GM21528 (cell line): ENCODE results near the gene HLA-DRA.
"Not testable (repeated sequence)": the region's sequence is repeated elsewhere in the genome, so short reads cannot be mapped to it uniquely, and the experiment has no call there.

ENCODE experiments used
- ATAC-seq: cut with Tn5 transposase; IDR thresholded peaks from one replicate; pipeline ENCODE4 v1.9.1; 2021; ENCODE audit warnings: mild to moderate bottlenecking, moderate library complexity; ENCODE audit not compliant: unreplicated experiment, low FRiP score

HLA-DRA gene

DNA sequence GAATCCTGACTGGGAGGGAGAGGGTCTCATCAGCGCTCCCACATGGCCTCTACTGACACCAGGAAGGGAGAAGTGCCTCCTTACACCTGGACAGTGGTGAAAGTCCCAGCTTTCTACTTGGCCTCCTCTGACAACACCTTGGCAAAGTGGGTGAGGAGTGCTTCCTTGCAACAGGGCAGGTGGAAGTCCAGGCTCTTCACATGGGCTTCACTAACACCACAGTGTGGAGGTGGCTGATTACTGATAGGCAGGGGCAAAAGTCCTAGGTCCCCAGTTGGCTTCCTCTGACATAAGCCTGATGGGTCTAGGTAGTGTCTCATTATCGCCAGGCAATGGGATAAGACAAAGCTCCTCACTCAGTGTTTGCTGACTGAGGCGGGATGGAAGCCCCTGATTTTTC is 9.5 kb upstream of the HLA-DRA start:
- ATAC-seq: no peak

DNA sequence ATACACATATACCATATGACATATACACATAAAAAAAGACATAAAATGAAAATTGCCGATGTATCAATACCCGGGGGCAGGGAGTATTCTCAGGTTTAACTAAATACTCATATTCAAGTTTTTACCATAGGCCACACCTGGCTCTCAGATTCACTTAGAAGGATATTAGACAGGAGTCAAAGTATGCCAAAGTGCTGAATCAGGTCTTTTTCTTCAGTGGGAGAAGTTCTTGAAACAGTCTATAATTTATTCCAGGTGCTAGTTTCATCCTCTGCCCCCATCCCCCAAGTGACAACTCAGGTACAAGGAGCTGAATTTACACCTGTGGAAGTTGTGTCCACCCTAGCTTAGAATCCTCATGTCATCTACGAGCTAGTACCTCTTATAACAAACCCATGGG is 8.5 kb upstream of the HLA-DRA start:
- ATAC-seq: no peak

DNA sequence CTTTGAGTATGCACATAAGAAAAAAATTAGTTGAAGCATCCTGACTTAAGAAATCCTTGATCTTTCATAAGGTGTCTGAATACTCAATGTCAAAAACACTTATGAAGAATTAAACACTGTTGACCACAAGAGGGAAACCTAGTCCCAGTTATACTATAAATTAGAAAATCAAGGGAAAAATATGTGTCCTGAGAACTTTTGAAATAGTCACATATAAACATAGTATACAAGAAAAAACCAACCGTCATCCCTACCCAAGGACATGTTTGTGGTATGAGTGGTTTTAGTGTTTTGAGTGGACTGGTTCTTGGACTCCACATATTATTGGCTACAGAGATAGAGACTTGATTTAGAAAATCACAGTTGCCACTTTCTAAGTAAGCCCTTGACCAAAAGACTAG is 7.6 kb upstream of the HLA-DRA start:
- ATAC-seq: no peak

DNA sequence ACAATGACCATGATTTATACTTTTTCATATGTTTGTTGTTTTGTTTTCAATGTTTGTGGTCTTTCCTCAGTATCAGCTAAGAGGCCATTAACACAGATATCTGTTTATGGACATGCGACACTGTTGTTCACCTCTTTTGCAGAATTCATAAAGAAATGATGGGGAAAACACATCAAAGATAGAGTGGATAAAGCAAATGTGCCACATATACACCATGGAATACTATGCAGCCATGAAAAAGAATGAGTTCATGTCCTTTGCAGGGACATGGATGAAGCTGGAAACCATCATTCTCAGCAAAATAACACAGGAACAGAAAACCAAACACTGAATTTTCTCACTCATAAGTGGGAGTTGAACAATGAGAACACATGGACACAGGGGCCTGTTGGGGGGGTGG is 5.7 kb upstream of the HLA-DRA start:
- ATAC-seq: not testable (repeated sequence)

DNA sequence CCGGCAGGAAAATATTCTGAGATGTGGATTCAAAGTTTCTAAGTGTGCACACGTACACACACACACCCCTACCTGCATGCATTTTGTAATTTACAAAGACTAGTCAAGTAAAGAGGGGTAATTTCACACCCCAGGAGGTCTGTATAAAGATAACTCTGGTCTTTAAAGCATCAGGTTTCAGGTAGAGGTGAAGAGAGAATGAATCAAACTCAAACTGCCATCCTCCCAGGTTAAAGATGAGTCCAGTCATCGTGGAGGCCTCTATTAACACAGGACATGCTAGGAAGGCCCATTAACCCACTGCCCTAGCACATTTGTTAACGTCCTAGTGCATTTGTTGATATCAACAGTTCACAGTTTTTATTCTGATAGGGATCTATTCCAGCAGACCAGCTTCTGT is 3.5 kb upstream of the HLA-DRA start:
- no peak for ATAC-seq

DNA sequence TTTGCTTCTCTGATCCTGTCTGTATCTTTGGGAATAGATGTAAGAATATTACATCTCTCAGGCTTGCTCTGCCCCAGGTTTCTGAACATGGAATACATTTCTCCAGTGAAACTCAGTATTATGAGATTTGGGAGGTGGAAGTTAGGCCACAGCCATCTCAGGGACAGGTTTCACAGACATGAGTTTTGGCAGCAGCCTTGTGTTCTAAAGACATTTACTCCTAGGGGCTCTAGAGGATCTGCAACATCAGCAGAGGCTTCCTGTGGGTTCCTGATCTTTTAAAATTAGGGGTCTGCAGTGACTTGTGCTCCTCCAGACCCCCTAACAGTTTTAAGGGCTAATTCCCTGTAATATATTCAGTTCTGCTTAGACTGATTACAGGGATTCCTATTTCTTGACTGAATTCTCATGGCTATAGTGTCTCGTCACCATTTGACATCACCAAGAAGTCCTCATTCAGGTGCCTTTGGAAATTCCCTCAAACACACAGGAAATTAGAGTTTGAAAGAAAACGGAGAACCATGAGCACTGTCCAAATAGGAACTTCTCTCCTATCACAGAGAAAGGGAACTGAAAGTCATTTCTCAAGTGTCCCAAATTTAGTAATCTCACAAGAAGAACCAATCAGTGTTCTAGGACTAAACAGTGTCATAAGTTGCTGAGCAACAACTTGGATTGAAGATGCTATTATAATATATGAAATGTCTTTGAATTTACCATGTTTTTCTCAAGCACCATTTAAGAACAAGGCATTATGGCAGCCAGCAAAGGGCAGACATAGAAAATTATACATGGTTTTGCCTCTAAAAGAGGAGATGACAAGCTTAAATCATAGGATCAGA is 2.5 kb upstream of the HLA-DRA start:
- ATAC-seq: peak; percentile 73

DNA sequence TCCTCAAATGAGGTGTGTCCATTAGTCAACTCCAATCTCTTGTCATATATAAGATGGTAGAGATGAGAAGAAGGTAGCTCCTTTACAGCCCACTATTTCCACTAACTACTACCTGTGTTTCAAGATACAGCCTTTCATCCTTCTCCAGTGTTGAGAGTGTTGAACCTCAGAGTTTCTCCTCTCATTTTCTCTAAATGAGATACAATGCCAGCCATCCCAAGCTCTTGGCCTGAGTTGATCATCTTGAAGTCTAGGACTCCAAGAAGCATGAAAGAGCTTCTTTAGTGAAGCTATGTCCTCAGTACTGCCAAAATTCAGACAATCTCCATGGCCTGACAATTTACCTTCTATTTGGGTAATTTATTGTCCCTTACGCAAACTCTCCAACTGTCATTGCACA is 548 bp upstream of the HLA-DRA start:
- ATAC-seq: no peak

DNA sequence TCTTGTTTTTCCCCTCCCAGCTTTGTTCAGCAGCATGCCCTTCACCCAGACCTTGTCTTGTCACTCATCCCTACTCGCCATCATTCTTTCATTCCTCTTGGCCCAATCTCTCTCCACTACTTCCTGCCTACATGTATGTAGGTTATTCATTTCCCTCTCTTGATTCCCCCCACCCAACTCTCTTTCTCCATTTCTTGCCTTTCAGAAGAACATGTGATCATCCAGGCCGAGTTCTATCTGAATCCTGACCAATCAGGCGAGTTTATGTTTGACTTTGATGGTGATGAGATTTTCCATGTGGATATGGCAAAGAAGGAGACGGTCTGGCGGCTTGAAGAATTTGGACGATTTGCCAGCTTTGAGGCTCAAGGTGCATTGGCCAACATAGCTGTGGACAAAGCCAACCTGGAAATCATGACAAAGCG is 2.6 kb downstream of the HLA-DRA start:
- no peak for ATAC-seq

DNA sequence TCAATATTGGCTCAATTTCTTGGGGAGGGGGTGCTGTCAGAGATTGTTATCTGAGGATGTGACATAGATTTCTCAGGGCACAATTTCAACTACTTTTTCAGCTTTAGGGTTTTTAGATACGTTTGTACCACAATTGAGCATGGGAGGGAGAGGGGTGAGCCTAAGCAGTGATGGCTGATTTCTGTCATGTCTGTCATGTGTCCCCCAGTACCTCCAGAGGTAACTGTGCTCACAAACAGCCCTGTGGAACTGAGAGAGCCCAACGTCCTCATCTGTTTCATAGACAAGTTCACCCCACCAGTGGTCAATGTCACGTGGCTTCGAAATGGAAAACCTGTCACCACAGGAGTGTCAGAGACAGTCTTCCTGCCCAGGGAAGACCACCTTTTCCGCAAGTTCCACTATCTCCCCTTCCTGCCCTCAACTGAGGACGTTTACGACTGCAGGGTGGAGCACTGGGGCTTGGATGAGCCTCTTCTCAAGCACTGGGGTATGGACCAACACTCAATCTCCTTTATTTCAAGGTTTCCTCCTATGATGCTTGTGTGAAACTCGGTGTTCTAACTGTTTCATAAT is 3.4 kb downstream of the HLA-DRA start:
- no peak for ATAC-seq

DNA sequence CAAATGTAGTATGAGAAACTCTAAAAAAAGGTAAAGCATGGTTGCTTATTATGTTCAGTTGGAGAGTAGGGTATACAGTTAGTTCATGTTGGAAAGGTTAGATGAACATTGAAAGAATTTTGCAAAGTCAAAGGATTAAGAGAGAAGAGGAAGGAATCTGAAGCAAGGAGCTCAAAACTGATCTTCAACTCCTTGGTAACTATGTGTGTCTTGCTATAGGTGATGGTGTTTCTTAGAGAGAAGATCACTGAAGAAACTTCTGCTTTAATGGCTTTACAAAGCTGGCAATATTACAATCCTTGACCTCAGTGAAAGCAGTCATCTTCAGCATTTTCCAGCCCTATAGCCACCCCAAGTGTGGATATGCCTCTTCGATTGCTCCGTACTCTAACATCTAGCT is 4.7 kb downstream of the HLA-DRA start:
- ATAC-seq: no peak

DNA sequence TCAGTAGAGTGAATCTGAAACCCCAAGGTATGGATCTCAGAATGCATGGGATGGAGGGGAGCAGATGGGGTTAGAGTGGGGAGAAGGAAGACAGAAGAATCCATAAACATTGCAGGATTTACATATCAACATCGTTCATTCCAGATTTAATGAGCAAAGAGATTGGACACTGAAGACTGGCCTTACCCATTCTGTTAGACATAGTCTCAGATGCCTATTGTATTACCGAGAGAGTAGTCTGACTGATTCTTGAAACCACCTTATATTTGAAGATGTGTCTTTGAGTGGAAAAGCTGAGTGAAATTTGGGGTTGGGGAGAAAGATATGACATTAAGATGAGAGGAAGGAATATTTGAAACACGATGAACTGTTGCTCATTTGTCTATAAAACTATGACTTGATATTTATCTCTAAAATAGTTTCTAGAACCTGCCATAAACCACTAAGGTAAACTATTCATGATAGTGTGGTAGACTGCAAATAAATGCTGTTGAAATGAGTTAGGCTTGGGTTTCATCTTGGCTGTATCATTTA is 5.7 kb downstream of the HLA-DRA start:
- no peak for ATAC-seq

DNA sequence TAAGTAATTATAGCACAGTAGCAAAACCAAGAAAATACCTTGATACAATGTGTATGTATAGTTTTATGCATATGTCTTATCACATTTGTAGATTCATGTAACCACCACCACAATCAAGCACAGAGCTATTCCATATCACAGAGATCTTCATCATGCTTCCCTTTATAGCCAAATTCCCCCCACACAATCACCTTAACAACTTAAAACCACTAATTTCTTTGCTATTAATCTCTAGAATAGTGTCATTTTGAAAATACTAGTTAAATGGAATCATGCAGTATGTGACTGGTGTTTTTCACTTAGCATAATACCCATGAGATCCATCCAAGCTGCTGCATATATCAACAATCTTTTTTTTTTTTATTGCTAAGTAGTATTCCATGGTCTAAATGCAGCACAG is 8.2 kb downstream of the HLA-DRA start:
- no peak for ATAC-seq

DNA sequence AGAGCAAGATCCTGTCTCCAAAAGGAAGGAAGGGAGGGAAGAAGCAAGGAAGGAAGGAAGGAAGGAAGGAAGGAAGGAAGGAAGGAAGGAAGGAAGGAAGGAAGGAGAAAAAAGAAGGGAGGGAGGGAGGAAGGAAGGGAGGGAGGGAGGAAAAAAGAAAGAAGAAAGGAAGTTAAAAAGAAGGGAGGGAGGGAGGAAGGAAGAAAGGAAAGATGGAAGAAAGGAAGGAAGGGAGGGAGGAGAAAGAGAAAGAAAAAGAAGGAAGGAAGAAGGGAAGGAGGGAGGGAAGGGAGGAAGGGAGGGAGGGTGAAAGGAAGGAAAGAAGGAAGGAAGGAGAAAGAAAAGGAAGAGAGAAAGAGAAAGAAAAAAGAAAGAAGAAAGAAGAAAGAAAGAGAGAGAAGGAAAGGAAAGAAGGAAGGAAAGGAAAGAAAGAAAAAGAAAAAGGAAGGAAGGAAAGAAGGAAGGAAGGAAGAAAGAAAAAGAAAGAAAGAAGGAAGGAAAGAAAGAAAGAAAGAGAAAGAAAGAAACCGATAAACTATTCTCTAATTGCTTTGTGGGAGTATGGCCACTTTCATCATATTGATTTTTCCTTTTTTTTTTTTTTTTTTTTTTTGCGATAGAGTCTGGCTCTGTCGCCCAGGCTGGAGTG is 9.5 kb downstream of the HLA-DRA start:
- no peak for ATAC-seq

DNA sequence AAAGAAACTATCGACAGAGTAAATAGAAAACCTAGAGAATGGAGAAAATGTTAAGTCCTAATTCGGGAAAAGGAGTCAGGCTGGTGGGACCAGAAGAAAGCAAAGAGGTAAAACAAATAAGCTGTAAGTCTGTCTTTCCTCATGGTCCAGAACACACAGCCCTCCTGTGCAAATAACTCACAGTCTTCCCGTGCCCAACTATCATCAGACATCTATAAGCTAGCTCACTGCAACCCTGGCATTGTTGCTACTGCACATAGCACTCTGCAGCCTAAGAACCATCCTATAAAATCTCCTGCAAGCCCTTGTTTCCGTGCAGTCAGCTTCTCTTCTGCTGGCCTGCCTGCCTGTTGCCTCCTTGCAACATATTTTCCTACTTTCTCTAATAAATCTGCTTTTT is 17.4 kb downstream of the HLA-DRA start:
- ATAC-seq: no peak

DNA sequence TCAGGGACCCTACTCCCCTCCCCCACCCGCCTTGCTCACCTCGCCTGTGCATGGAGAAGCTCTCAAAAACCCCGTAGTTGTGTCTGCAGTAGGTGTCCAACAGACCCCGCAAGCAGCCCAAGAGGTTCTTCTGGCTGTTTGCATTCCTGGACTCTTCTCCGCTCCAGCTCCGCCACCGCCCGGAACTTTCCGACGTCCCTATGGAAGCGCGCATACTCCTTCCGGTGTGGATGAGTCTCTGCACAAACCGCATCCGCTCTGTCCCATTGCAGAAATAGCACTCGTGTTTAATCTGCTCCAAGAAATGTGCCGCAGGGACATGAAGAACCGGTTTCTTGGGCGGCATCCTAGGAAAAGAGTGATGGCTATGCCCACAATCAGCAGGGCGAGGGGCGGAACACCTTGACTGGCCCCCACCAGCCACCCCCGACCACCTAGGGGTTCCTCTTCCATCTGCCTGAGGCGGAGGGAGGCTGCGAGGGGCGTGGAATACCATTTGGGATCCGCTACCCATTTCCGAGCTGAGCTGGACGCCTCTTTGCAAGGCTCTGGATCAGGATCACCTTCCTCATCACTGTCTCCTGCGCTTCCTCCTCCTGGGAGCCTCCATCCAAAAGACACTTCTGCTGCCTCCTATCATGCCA is 20.2 kb downstream of the HLA-DRA start:
- ATAC-seq: no peak

DNA sequence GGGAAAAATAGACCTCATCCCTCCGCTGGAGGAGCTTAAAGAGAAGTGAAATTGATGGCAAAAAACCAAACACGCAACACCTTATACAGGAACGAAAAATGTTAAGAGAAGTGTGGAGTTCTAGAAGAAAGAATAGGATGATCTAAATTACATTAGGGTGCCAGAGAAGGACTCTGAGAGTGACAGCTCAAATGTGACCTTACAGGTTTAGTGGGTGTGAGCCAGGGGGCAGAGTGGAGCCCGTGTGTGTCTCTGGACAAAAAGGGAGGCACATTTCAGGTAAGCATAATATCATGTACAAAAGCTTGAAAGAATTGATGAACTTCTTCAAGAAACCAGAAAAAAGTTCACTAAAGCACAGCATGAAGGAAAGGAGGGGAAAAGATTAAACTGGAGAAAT is 20.8 kb downstream of the HLA-DRA start:
- ATAC-seq: no peak

DNA sequence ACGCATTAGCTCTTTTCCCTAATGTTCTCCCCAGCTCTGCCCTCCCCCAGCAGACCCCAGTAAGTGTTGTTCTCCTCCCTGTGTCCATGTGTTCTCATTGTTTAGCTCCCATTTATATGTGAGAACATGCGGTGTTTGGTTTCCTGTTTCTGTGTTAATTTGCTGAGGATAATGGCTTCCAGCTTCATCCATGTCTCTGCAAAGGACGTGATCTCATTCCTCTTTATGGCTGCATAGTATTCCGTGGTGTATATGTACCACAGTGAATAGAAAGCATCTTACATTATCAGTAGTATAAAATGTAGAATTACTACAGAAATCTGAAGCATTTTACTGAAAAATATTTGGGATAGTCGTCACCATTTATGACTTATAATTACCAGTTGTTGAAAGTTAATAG is 21.8 kb downstream of the HLA-DRA start:
- no peak for ATAC-seq

DNA sequence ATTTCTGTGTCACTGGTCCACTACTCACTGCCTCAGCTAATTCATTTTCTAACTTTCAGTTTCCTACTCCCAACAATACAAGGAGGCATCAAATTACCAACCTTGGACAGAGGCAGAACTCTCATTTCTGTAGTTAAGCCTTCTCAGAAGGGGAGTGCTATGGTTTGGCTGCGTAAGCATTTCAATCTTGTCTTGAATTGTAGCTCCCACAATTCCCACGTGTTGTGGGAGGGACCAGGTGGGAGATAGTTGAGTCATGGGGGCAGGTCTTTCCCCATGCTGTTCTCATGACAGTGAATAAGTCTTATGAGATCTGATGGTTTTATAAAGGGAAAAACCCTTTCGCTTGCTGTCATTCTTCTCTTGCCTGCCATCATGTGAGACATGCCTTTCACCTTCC is 22.9 kb downstream of the HLA-DRA start:
- no peak for ATAC-seq

DNA sequence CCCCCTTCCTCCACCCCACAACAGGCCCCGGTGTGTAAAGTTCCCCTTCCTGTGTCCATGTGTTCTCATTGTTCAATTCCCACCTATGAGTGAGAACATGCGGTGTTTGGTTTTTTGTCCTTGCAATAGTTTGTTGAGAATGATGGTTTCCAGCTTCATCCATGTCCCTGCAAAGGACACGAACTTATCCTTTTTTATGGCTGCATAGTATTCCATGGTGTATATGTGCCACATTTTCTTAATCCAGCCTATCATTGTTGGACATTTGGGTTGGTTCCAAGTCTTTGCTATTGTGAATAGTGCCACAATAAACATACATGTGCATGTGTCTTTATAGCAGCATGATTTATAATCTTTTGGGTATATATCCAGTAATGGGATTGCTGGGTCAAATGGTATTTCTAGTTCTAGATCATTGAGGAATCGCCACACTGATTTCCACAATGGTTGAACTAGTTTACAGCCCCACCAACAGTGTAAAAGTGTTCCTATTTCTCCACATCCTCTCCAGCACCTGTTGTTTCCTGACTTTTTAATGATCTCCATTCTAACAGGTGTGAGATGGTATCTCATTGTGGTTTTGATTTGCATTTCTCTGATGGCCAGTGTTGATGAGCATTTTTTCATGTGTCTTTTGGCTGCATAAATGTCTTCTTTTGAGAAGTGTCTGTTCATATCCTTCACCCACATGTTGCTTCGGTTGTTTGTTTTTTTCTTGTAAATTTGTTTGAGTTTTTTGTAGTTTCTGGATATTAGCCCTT is 28.2 kb downstream of the HLA-DRA start:
- not testable (repeated sequence) for ATAC-seq

DNA sequence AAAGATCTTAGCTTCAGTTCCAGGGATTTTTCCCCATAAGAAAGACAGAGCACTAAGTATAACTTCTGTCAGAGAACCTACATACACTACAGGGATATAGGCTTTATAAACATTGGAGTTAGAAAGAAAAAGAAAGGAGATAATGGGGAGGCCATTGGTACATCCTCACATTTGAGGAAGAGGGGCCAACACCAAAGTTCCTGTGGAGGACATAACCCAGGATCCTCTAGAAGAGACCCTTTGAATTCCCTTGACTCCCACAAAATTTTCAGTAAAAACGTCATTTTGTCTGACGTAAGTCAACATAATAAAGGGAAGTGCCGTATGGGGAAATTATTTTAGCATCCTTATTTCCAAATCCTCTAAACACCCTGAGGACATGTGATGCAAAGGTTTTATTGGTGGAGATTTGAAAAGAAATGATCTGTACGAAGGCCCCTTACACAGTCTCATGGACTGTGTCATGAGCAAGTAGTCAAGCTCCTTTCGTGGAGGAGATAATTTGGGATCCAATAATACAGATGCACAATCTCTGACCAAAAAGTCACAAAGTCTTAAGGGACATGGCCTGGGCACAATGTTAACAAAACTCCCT is 33.2 kb downstream of the HLA-DRA start:
- ATAC-seq: no peak
